ENCODE results near the gene TAPBPL.
"Not testable (repeated sequence)": the region's sequence is repeated elsewhere in the genome, so short reads cannot be mapped to it uniquely, and the experiment has no call there.

Gene TAPBPL

DNA sequence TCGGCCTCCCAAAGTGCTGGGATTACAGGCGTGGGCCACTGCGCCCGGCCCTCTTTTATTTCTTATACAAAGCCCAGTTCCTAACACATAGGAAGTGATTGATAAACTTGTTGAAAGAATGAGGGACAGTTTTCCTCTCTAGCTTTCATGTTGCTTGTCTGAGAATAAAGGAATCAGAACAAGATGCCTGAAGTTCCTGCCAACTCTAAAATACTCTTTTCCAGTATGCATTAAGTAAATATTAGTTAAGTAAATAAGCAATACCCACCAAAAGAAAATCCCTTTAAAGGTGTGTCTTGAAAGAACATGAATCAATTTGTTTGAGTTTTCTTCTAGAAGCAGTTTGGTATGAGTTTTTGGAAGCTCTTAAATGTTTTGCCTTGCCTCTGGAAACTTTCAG is 31.5 kb upstream of the TAPBPL start:
- TF ChIP-seq, protein P1, sequence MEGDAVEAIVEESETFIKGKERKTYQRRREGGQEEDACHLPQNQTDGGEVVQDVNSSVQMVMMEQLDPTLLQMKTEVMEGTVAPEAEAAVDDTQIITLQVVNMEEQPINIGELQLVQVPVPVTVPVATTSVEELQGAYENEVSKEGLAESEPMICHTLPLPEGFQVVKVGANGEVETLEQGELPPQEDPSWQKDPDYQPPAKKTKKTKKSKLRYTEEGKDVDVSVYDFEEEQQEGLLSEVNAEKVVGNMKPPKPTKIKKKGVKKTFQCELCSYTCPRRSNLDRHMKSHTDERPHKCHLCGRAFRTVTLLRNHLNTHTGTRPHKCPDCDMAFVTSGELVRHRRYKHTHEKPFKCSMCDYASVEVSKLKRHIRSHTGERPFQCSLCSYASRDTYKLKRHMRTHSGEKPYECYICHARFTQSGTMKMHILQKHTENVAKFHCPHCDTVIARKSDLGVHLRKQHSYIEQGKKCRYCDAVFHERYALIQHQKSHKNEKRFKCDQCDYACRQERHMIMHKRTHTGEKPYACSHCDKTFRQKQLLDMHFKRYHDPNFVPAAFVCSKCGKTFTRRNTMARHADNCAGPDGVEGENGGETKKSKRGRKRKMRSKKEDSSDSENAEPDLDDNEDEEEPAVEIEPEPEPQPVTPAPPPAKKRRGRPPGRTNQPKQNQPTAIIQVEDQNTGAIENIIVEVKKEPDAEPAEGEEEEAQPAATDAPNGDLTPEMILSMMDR (IDR thresholded peaks at IDR 0.05; ENCODE audit: low read depth, low read length, missing control alignments): no peak
- H3K4me3 ChIP-seq (ENCODE audit: low read depth, low read length): no peak overlapping the region
- DNase-seq (ENCODE audit: low read depth): no peak
- in situ Hi-C loops (cut with HindIII; ENCODE audit: low sequenced_read_pairs): no loop called here

DNA sequence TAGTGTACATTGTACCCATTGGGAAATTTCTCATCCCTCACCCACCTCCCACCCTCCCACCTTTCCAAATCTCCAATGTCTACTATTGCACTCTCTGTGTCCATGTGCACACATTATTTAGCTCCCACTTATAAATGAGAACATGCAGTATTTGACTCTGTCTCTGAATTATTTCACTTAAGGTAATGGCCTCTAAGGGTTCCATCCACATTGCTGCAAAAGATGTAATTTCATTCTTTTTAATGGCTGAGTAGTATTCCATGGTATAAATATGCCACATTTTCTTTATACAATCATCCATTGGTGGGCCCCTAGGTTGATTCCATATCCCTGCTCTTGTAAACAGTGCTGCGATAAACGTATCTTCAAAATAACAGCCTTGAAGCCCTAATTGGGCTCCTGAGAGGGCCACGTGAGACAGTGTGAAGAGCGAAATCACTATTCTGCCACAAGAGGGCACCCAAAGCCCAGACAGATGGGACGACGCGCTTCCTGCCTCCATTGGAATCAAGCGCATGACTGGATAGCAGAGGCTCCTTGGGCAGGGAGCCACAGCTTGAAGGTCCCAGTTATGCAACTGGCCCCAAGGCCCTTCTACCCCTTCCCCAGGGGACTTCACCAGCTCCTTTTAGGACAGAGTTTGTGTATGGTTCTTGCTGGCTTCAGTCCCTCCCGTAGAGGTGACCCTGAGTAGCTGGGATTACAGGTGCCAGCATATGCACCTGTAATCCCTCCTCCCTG is 28.4 kb upstream of the TAPBPL start:
- in situ Hi-C loops (cut with HindIII; ENCODE audit: low sequenced_read_pairs): no loop called here
- TF ChIP-seq, protein P1 (IDR thresholded peaks at IDR 0.05; ENCODE audit: low read depth, low read length, missing control alignments): peak; percentile 78
- peak; percentile 87 for DNase-seq (ENCODE audit: low read depth)
- no peak overlapping the region for H3K4me3 ChIP-seq (ENCODE audit: low read depth, low read length)

DNA sequence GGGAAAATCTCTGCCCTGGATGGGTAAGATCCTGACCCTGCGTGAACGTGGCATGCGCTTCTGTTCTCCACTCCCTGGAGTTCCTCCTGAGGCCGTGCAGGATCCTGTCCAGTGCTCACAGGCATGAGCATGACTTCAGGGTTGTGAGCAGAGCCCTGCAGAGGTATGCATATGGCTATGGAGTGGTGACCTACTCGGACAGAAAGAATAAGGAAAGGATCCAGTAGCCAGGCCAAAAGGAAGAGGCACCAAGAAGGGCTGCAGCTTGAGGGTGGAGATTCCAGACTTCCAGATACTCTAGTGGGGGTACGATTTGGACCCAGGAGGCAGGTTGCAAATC is 27.9 kb upstream of the TAPBPL start:
- H3K4me3 ChIP-seq (ENCODE audit: low read depth, low read length): no peak overlapping the region
- in situ Hi-C loops (cut with HindIII; ENCODE audit: low sequenced_read_pairs): no loop called here
- TF ChIP-seq, protein P1 (IDR thresholded peaks at IDR 0.05; ENCODE audit: low read depth, low read length, missing control alignments): no peak
- no peak for DNase-seq (ENCODE audit: low read depth)

DNA sequence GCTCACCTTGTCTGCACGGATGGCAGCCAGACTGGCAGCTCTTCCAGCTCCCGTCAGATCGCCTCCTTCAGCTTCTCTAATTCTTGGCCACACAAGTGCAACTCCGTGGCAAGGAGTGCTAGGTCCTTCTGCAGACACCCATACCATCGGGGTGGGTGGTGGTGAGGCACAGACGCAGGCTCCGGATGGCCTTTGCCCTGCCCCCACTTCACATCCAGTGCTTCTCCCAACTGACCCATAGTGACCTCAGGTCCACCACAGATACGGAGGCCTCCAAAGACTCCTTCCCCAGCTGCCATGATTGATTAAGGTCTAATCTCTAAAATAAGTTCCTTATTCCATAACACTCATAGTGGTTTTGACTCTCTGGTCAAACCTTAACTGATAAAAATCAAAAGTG is 27.0 kb upstream of the TAPBPL start:
- H3K4me3 ChIP-seq (ENCODE audit: low read depth, low read length): no peak overlapping the region
- DNase-seq (ENCODE audit: low read depth): no peak
- TF ChIP-seq, protein P1 (IDR thresholded peaks at IDR 0.05; ENCODE audit: low read depth, low read length, missing control alignments): no peak
- in situ Hi-C loops (cut with HindIII; ENCODE audit: low sequenced_read_pairs): no loop called here

DNA sequence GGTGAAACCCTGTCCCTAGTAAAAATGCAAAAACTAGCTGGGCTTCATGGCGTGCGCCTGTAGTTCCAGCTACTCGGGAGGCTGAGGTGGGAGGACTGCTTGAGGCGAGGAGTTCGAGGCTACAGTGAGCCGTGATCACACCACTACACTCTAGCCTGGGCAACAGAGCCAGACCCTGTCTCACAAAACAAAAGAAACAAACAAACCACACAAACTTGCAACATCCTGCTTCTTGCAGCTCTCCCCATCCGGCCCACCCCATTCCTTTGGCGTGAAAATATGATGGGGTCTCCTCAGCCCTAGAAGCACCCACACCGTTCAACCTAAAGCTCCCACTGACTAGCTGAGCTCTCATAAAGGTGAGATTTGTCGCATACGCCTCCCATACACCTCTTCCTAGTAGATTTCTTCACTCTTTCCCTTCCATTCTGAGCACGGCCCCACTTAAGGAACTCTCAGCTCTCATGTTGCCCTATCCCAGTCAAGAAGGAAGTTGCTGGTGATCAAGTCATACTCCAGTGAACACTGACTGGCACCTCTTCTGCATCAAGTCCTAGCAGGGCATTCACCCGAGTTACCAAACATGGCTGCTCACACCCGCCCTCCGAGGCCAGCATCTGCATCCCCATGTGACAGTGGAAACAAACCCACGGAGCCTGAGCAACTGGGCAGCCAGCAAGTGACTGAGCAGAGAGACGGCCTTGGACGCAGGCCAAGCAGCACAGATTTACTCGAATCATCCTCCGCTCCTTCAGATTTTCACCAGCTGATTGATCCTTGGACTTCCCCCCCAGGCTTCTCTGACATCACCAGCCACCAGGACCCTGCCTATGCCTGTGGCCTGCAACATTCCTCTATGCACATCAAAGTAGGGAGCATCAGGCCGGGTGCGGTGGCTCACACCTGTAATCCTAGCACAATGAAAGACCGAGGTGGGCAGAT is 26.0 kb upstream of the TAPBPL start:
- TF ChIP-seq, protein P1 (IDR thresholded peaks at IDR 0.05; ENCODE audit: low read depth, low read length, missing control alignments): no peak
- no peak for DNase-seq (ENCODE audit: low read depth)
- no peak overlapping the region for H3K4me3 ChIP-seq (ENCODE audit: low read depth, low read length)
- in situ Hi-C loops (cut with HindIII; ENCODE audit: low sequenced_read_pairs): no loop called here

DNA sequence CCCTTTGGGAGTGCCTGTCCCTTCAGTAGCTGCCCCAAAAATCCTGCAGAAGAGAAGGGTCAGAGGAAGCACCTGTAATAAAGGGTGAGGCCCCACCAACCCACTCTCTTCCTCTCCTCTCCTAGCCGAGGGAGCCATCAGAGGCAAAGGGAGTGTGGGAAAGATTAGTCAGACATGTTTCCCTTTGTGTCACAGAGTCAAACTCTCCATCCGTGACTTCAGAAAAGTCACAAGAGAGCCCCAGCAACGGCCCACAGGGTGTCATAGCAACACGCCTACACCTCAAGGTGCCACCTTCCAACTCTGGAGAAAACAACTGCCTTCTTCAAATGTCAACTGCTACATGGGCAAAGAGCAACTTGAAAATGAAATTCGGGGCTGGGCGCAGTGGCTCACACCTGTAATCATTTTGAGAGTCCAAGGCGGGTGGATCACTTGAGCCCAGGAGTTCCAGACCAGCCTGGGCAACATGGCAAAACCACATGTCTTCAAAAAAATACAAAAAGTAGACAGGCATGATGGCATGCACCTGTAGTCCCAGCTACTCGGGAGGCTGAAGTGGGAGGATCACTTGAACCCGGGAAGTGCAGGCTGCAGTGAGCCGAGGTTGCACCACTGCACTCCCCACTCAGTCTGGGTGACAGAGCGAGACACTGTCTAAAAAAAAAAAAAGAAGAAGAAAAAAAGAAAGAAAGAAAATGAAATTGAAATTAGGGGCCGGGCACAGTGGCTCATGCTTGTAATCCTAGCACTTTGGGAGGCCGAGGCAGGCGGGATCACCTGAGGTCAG is 24.8 kb upstream of the TAPBPL start:
- no peak for DNase-seq (ENCODE audit: low read depth)
- no peak overlapping the region for H3K4me3 ChIP-seq (ENCODE audit: low read depth, low read length)
- in situ Hi-C loops (cut with HindIII; ENCODE audit: low sequenced_read_pairs): no loop called here

DNA sequence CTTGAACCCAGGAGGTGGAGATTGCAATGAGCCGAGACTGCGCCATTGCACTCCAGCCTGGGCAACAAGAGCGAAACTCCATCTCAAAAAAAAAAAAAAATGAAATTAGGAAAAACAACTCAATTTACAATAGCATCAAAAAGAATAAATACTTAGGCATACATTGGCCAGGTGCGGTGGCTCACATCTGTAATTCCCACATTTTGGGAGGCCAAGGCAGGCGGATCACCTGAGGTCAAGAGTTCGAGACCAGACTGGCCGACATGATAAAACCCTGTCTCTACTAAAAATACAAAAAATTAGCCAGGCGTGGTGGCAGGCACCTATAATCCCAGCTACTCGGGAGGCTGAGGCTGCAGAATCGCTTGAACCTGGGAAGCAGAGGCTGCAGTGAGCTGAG is 24.0 kb upstream of the TAPBPL start:
- H3K4me3 ChIP-seq (ENCODE audit: low read depth, low read length); in situ Hi-C loops (cut with HindIII; ENCODE audit: low sequenced_read_pairs); DNase-seq (ENCODE audit: low read depth): not testable (repeated sequence)

More for the DNA sequence above, 24.8 kb upstream of the TAPBPL start:
- TF ChIP-seq, protein P1 (IDR thresholded peaks at IDR 0.05; ENCODE audit: low read depth, low read length, missing control alignments): no peak

Measured in astrocyte of the cerebellum (primary cell).